ENCODE results near the gene TMEM125. TPM values are rescaled to one million over a fixed set of nuclear protein-coding genes. Genes with fewer than 3 reads are reported as not detected.

Gene TMEM125
- total RNA-seq, 2 donors from 2014 or later, result 0.18 TPM; not detected in 1

DNA sequence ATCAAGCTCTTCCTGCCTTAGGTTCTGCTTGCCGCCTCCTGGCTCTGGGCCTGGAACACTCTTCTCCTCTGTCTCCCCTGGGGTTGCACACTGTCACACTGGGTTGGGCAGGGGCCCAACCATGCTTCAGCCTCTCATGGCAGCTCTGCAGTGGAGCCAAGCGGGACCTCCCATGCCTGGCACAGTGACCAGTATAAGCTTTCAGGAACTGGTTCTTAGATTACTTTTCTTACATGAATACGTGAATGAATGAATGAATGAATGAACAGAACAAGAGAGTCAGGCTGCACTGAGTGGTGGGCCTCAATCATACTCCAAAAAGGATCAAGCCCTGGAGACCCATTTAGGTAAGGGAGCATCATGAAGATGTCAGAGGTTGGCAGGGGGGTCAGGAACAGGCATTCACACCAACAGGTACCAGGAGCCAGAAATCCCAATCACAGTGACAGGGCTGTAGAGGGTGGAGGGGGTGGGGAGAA, 30.8 kb upstream of the TMEM125 start:
- no peak for ATAC-seq
- H3K36me3 Mint-ChIP-seq, result no peaks in the 10 kb centered on the region
- H3K27ac Mint-ChIP-seq, result no peak overlapping the region
- DNase-seq (ENCODE audit: low spot score in 2 of 2), result no peak
- H3K9me3 Mint-ChIP-seq, result no peaks in the 10 kb centered on the region

GRCh38 chr1:43239484-43239883, 30.3 kb upstream of the TMEM125 start:
- ATAC-seq, result no peak
- H3K27ac Mint-ChIP-seq, result no peak overlapping the region
- no peaks in the 10 kb centered on the region for H3K36me3 Mint-ChIP-seq
- H3K9me3 Mint-ChIP-seq, result no peaks in the 10 kb centered on the region
- DNase-seq (ENCODE audit: low spot score in 2 of 2), result no peak

GRCh38 chr1:43241413-43241836, 28.4 kb upstream of the TMEM125 start:
- ATAC-seq (no peak), DNase-seq (ENCODE audit: low spot score in 2 of 2) (no peak)
- Mint-ChIP-seq H3K9me3 (no peaks in the 10 kb centered on the region), H3K36me3 (no peaks in the 10 kb centered on the region), H3K27ac (no peak overlapping the region)

DNA sequence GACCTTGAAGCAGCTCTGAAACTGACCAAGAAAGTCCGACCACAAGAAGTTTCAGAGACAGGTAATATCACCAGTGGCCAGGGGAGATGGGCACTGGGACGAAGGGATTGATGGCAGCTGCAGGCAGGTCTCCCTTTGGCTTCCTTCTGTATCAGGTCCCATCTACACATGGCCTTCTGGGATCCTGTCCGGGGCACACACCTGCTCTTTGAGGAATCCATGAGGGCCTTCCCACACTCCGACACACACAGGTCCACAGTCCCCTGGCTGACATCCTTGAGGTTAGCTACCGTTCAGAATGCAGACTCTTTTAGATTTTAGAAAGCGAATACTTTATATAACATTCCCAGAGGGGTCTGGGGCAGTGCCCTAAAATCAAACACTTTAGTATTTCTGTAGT, 26.5 kb upstream of the TMEM125 start:
- Mint-ChIP-seq H3K27ac (no peak overlapping the region), H3K36me3 (no peaks in the 10 kb centered on the region), H3K9me3 (no peaks in the 10 kb centered on the region)
- ATAC-seq (no peak), DNase-seq (ENCODE audit: low spot score in 2 of 2) (no peak)

DNA sequence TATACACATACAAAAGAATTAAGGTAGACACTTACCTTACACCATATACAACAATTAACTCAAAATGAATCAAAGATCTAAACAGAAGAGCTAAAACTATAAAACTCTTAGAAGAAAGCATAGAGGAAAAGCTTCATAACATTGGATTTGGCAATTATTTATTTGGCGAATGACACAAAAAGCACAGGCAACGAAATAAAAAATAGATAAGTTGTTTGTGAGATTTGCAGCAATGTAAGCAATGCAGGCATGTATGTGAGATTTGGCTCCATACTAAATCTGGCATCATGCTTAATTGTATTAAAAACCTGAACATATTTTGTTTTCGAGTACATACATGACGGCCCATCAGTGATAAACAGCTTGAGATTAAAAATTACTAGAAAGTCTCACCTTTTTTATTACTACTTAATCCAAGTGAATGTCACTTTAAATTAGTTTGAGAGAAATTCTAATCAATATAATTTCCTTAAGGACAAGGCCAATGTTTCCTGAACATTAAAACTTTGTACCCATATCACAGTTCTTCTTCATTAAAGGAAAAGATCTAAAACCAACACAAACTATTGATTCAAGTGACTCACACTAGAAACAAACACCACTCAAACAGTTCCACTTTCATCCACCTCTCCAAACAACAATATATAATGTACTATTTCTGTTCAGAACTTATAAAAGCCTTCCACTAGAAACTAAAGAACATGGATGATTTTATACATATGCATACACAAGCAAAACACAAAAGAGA, 23.1 kb upstream of the TMEM125 start:
- no peak overlapping the region for H3K27ac Mint-ChIP-seq
- no peaks in the 10 kb centered on the region for H3K36me3 Mint-ChIP-seq
- DNase-seq (ENCODE audit: low spot score in 2 of 2), result no peak
- H3K9me3 Mint-ChIP-seq, result no peaks in the 10 kb centered on the region
- no peak for ATAC-seq

DNA sequence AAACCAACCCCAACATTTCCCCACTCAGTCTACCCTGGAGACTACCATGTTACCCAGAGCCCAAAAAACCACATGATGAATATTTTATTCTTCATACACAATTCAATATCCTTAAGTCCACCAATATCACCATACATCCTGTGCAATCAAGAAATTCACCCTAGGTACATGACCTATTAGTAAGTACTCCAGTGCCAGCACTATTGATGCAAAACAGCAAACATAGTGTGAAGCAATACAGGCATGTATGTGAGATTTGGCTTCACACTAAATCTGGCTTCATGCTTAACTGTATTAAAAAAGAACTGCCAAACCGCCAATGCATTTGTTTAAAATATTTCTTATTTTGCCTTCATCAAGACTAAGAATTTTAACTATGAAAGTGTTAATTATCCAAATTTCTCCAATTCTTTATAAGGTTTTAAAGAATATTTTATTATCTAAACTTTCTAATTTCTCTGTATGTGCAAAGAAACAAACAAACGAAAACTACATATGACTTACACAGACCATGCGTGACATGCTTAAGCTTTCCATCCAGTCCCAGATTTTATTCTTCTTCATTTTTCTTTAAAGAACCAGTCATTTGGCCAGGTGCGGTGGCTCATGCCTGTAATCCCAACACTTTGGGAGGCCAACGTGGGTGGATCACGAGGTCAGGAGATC, 22.4 kb upstream of the TMEM125 start:
- Mint-ChIP-seq H3K9me3 (no peaks in the 10 kb centered on the region), H3K27ac (no peak overlapping the region), H3K36me3 (no peaks in the 10 kb centered on the region)
- ATAC-seq, result no peak
- no peak for DNase-seq (ENCODE audit: low spot score in 2 of 2)

GRCh38 chr1:43250351-43250761, 19.4 kb upstream of the TMEM125 start:
- Mint-ChIP-seq H3K9me3 (no peaks in the 10 kb centered on the region), H3K27ac (no peak overlapping the region), H3K36me3 (no peaks in the 10 kb centered on the region)
- DNase-seq (ENCODE audit: low spot score in 2 of 2) (no peak), ATAC-seq (no peak)

GRCh38 chr1:43251024-43251423, 18.8 kb upstream of the TMEM125 start:
- H3K36me3 Mint-ChIP-seq, result no peaks in the 10 kb centered on the region
- H3K27ac Mint-ChIP-seq, result peak overlapping the region in 1 of 2 donors; percentile 15
- no peak for DNase-seq (ENCODE audit: low spot score in 2 of 2)
- no peak for ATAC-seq
- H3K9me3 Mint-ChIP-seq, result no peaks in the 10 kb centered on the region

DNA sequence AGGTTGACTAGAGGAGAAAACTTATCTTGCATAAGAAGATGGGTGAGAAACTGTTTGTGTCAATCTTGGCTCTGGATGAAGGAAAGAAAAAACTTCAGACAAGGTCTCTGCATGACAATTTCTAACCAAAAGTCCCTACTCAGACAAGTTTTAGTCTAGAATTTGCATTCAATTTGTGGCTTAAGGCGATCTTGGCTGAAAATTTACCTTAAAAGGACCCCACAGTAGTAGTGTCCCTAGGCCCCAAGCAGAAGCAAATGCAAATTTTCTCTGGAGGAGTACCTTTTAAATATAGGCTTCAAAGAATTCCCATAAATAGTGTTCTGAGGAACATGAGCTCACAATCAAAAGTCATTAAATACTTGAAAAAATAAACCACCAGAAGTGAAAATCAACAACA, 17.6 kb upstream of the TMEM125 start:
- H3K36me3 Mint-ChIP-seq, result no peaks in the 10 kb centered on the region
- no peaks in the 10 kb centered on the region for H3K9me3 Mint-ChIP-seq
- no peak for ATAC-seq
- H3K27ac Mint-ChIP-seq, result no peak overlapping the region
- DNase-seq (ENCODE audit: low spot score in 2 of 2), result no peak

DNA sequence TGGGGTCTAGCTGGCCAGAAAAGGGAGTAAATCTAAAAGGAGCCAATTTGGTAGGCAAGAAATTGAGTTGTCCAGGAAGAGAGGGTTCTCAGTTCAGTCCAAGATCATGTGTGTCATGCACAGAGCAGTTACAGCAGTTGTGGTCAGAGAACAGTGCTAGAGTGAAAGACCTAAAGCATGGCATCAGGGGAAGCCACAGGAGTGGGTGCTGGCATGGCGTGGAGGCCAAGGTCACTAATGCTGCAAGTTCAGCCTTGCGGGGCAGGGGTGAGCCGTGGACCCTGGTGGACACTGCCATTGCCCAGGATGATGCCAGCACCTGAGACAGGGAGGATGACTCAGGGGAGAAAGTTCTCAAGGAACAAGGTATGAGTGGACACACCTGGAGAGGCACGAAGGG, 16.6 kb upstream of the TMEM125 start:
- no peaks in the 10 kb centered on the region for H3K36me3 Mint-ChIP-seq
- peaks cover 0 to 3% of the 10 kb centered on the region in 2 donors for H3K9me3 Mint-ChIP-seq
- H3K27ac Mint-ChIP-seq, result no peak overlapping the region
- DNase-seq (ENCODE audit: low spot score in 2 of 2) (no peak), ATAC-seq (no peak)

DNA sequence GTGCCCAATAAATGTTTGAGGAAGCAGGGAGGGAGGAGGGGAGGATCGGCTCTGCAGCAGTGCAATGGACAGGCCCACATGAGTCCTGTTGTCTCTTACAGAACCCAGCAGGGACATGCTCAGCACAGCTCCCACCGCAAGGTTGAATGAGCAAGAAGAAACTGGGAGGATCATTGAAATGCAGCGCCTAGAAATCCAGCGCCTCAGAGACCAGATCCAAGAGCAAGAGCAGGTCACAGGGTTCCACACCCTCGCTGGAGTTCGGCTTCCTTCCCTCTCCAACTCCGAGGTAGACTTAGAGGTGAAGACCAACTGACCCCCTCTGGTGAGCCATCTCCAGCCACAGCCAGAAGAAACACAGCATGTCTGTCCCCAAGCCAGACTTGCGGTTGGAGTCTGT, 15.9 kb upstream of the TMEM125 start:
- DNase-seq (ENCODE audit: low spot score in 2 of 2) (no peak), ATAC-seq (no peak)
- H3K36me3 Mint-ChIP-seq, result no peaks in the 10 kb centered on the region
- H3K27ac Mint-ChIP-seq, result no peak overlapping the region
- H3K9me3 Mint-ChIP-seq, result peaks cover 0 to 3% of the 10 kb centered on the region in 2 donors

GRCh38 chr1:43255438-43256210, 14.2 kb upstream of the TMEM125 start:
- no peaks in the 10 kb centered on the region for H3K36me3 Mint-ChIP-seq

GRCh38 chr1:43256675-43257570, 12.9 kb upstream of the TMEM125 start:
- peaks cover 0 to 3% of the 10 kb centered on the region in 2 donors for H3K9me3 Mint-ChIP-seq
- ATAC-seq, result no peak
- peak in 1 of 2 donors; percentile 23 for DNase-seq (ENCODE audit: low spot score in 2 of 2)
- H3K36me3 Mint-ChIP-seq, result no peaks in the 10 kb centered on the region
- peak overlapping the region in 1 of 2 donors; percentile 27 for H3K27ac Mint-ChIP-seq

More at GRCh38 chr1:43255438-43256210, 14.2 kb upstream of the TMEM125 start:
- no peak for ATAC-seq
- no peak overlapping the region for H3K27ac Mint-ChIP-seq
- H3K9me3 Mint-ChIP-seq, result peaks cover 0 to 3% of the 10 kb centered on the region in 2 donors
- DNase-seq (ENCODE audit: low spot score in 2 of 2), result no peak

DNA sequence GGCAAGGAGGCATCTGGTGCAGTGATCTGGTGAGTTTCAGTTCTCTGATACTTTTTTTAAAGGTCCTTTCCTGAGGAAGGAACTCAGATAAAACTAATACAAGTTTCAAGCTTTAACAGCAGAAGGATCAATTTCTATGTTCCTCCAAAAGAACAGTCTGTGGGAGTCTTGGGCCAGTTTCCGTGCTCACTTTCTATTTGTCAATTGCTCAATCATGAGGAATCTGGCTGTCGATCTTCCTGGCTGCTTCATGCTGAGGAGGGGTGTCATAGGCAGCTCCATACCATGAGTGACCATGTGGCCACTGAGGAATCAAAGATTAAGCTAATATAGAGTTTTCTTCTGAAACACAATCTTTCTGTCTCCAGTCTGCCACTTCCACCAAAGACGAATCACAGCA, 11.4 kb upstream of the TMEM125 start:
- ATAC-seq (no peak), DNase-seq (ENCODE audit: low spot score in 2 of 2) (no peak)
- H3K9me3 Mint-ChIP-seq, result peaks cover 0 to 4% of the 10 kb centered on the region in 2 donors
- H3K27ac Mint-ChIP-seq, result no peak overlapping the region
- peaks cover 0 to 2% of the 10 kb centered on the region in 2 donors for H3K36me3 Mint-ChIP-seq

- ATAC-seq (no peak), DNase-seq (ENCODE audit: low spot score in 2 of 2) (no peak)
- peaks cover 0 to 8% of the 10 kb centered on the region in 2 donors for H3K36me3 Mint-ChIP-seq
- H3K27ac Mint-ChIP-seq, result no peak overlapping the region
- peaks cover 0 to 6% of the 10 kb centered on the region in 2 donors for H3K9me3 Mint-ChIP-seq
Observed at GRCh38 chr1:43265431-43265830, 4.4 kb upstream of the TMEM125 start.

GRCh38 chr1:43266881-43267280, 2.9 kb upstream of the TMEM125 start:
- no peak for ATAC-seq
- H3K27ac Mint-ChIP-seq, result no peak overlapping the region
- no peak for DNase-seq (ENCODE audit: low spot score in 2 of 2)

More at GRCh38 chr1:43266881-43267280, 2.9 kb upstream of the TMEM125 start:
- peaks cover 0 to 6% of the 10 kb centered on the region in 2 donors for H3K9me3 Mint-ChIP-seq
- H3K36me3 Mint-ChIP-seq, result peaks cover 0 to 8% of the 10 kb centered on the region in 2 donors
